NCI-H1930 (cell line): Measurements from ENCODE around the gene PAPSS2.
"Not testable (repeated sequence)": the region's sequence is repeated elsewhere in the genome, so short reads cannot be mapped to it uniquely, and the experiment has no call there.

Experiments used
- DNase-seq, 2 experiments: peaks; one replicate each; lab custom pipeline; 2025; lab: John Stamatoyannopoulos, UW

Gene PAPSS2

GRCh38 chr10:87659571-87660483, at the start of gene PAPSS2:
Gene PAPSS2 (plus strand): TSS chr10:87659878. CDS start chr10:87659982, 104 bp downstream.
- DNase-seq: no peak

GRCh38 chr10:87611341-87611740, 48.3 kb upstream of the PAPSS2 start:
- not testable (repeated sequence) for DNase-seq

- no peak for DNase-seq
These were observed 47.6 kb upstream of the PAPSS2 start for GRCh38 chr10:87612115-87612514.

GRCh38 chr10:87613751-87614150, 45.9 kb upstream of the PAPSS2 start:
- DNase-seq: no peak

- no peak for DNase-seq
These were observed 43.8 kb upstream of the PAPSS2 start for GRCh38 chr10:87615856-87616255.

GRCh38 chr10:87617503-87617902, 42.2 kb upstream of the PAPSS2 start:
- no peak for DNase-seq

GRCh38 chr10:87618566-87619423, 40.9 kb upstream of the PAPSS2 start:
- DNase-seq: no peak

GRCh38 chr10:87619705-87620104, 40.0 kb upstream of the PAPSS2 start:
- DNase-seq: no peak

- DNase-seq: not testable (repeated sequence)
These were observed 38.2 kb upstream of the PAPSS2 start for GRCh38 chr10:87621440-87621839.

- DNase-seq: no peak
These were observed 37.2 kb upstream of the PAPSS2 start for GRCh38 chr10:87622314-87623004.

GRCh38 chr10:87623191-87623590, 36.5 kb upstream of the PAPSS2 start:
- DNase-seq: no peak

- no peak for DNase-seq
These were observed 34.0 kb upstream of the PAPSS2 start for GRCh38 chr10:87625661-87626060.

GRCh38 chr10:87626422-87626892, 33.2 kb upstream of the PAPSS2 start:
- DNase-seq: no peak

- DNase-seq: no peak
These were observed 29.5 kb upstream of the PAPSS2 start for GRCh38 chr10:87630171-87630570.

- no peak for DNase-seq
These were observed 27.2 kb upstream of the PAPSS2 start for GRCh38 chr10:87632454-87632853.

GRCh38 chr10:87634311-87634710, 25.4 kb upstream of the PAPSS2 start:
- DNase-seq: no peak

- no peak for DNase-seq
These were observed 24.0 kb upstream of the PAPSS2 start for GRCh38 chr10:87635498-87636312.

GRCh38 chr10:87636313-87636915, 23.3 kb upstream of the PAPSS2 start:
- no peak for DNase-seq

GRCh38 chr10:87639493-87639892, 20.2 kb upstream of the PAPSS2 start:
- DNase-seq: no peak

GRCh38 chr10:87640043-87640442, 19.6 kb upstream of the PAPSS2 start:
- no peak for DNase-seq

- no peak for DNase-seq
These were observed 17.2 kb upstream of the PAPSS2 start for GRCh38 chr10:87642486-87642885.
